Measurements from ENCODE around the gene MYO3B. TPM values are rescaled to one million over a fixed set of nuclear protein-coding genes. Genes with fewer than 3 reads are reported as not detected.
"Not testable (repeated sequence)": the region's sequence is repeated elsewhere in the genome, so short reads cannot be mapped to it uniquely, and the experiment has no call there.

The MYO3B gene
- total RNA-seq, 2 donors from 2014 or later = 2.0 to 4.7 TPM

- no peaks in the 10 kb centered on the region for H3K4me1 ChIP-seq
- TF ChIP-seq CTCF (IDR thresholded peaks at IDR 0.05) (no peak), POLR2A (IDR thresholded peaks at IDR 0.05) (no peak)
- 89 to 91% methylated on average over 2 of the region's 2 CpGs for WGBS, 2 donors
- DNase-seq = no peak
- H3K27ac ChIP-seq = no peak overlapping the region
- no peaks in the 10 kb centered on the region for H3K27me3 ChIP-seq
- H3K9me3 ChIP-seq = no peaks in the 10 kb centered on the region
- no peak overlapping the region for H3K4me3 ChIP-seq
- intact Hi-C loops (cut with DNase I) = no loop called here
- no peaks in the 10 kb centered on the region for H3K36me3 ChIP-seq (replicated peaks in 1 of 2; ENCODE audit: insufficient read depth in 1 of 2, low read depth in 2 of 2)
- no peak for ATAC-seq
Measured at GRCh38 chr2:170610615-170611014, 432.7 kb downstream of the MYO3B start.

DNA sequence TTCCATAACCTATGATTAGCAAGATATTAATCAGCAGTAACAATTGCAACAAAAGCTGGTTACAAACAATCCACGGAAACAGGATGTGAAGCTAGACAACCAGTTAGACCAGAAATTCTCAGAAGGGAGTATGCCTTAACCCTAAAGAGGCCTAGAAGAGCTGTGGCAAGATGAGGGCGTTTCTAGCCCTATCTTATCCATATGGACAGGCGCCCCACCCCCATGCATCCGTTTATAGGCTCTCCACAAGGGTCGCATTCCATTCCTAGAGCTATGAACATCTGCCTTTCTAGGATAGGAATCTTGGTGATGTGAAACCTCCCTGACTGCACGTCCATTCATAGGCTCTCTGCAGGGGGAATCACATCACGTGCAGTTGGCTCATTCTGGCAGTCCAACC lies 441.0 kb downstream of the MYO3B start:
- H3K27ac ChIP-seq; H3K4me1 ChIP-seq; H3K27me3 ChIP-seq; H3K4me3 ChIP-seq; intact Hi-C loops (cut with DNase I); H3K9me3 ChIP-seq; DNase-seq; H3K36me3 ChIP-seq (replicated peaks in 1 of 2; ENCODE audit: insufficient read depth in 1 of 2, low read depth in 2 of 2); ATAC-seq: not testable (repeated sequence)
- 47 to 81% methylated on average over 2 to 5 of the region's 7 CpGs for WGBS, 2 donors

- DNase-seq; H3K4me1 ChIP-seq; ATAC-seq; H3K27ac ChIP-seq; H3K9me3 ChIP-seq; H3K27me3 ChIP-seq; intact Hi-C loops (cut with DNase I); H3K36me3 ChIP-seq (replicated peaks in 1 of 2; ENCODE audit: insufficient read depth in 1 of 2, low read depth in 2 of 2); H3K4me3 ChIP-seq: not testable (repeated sequence)
- WGBS, 2 donors = 87 to 88% methylated on average over 4 of the region's 4 CpGs
Measured at GRCh38 chr2:170635094-170635493, 457.1 kb downstream of the MYO3B start.

GRCh38 chr2:170639635-170640034 lies 461.7 kb downstream of the MYO3B start:
- ATAC-seq (no peak), DNase-seq (no peak)
- Histone ChIP-seq H3K4me3 (no peak overlapping the region), H3K9me3 (no peaks in the 10 kb centered on the region), H3K4me1 (no peaks in the 10 kb centered on the region), H3K36me3 (replicated peaks in 1 of 2; ENCODE audit: insufficient read depth in 1 of 2, low read depth in 2 of 2) (no peaks in the 10 kb centered on the region), H3K27me3 (no peaks in the 10 kb centered on the region), H3K27ac (no peak overlapping the region)
- intact Hi-C loops (cut with DNase I) = no loop called here
- WGBS, 2 donors = 73 to 74% methylated on average over 3 of the region's 3 CpGs
- TF ChIP-seq CTCF (IDR thresholded peaks at IDR 0.05) (no peak), POLR2A (IDR thresholded peaks at IDR 0.05) (no peak)

- DNase-seq (no peak), ATAC-seq (no peak)
- Histone ChIP-seq H3K36me3 (replicated peaks in 1 of 2; ENCODE audit: insufficient read depth in 1 of 2, low read depth in 2 of 2) (no peaks in the 10 kb centered on the region), H3K9me3 (no peaks in the 10 kb centered on the region), H3K4me1 (no peaks in the 10 kb centered on the region), H3K27ac (no peak overlapping the region), H3K27me3 (no peaks in the 10 kb centered on the region), H3K4me3 (no peak overlapping the region)
- intact Hi-C loops (cut with DNase I) = no loop called here
- no peak for TF ChIP-seq CTCF (IDR thresholded peaks at IDR 0.05)
- no peak for TF ChIP-seq POLR2A (IDR thresholded peaks at IDR 0.05)
- WGBS, 2 donors = 80 to 87% methylated on average over 4 of the region's 4 CpGs
Measured at GRCh38 chr2:170641961-170642360, 464.0 kb downstream of the MYO3B start.

- ATAC-seq (no peak), DNase-seq (no peak)
- no peaks in the 10 kb centered on the region for H3K9me3 ChIP-seq
- intact Hi-C loops (cut with DNase I) = no loop called here
- WGBS, 2 donors = 53 to 78% methylated on average over 2 of the region's 2 CpGs
- no peaks in the 10 kb centered on the region for H3K36me3 ChIP-seq (replicated peaks in 1 of 2; ENCODE audit: insufficient read depth in 1 of 2, low read depth in 2 of 2)
- H3K27ac ChIP-seq = no peak overlapping the region
- no peaks in the 10 kb centered on the region for H3K27me3 ChIP-seq
- H3K4me3 ChIP-seq = no peak overlapping the region
- no peaks in the 10 kb centered on the region for H3K4me1 ChIP-seq
- TF ChIP-seq POLR2A (IDR thresholded peaks at IDR 0.05) = no peak
Measured at GRCh38 chr2:170643346-170643745, 465.4 kb downstream of the MYO3B start.

Measured in body of pancreas (tissue), 4 donors.